Duodenal mucosa (tissue), 2 donors: Measurements from ENCODE around the gene PYDC1.
"Not testable (repeated sequence)": the region's sequence is repeated elsewhere in the genome, so short reads cannot be mapped to it uniquely, and the experiment has no call there.

ENCODE experiments used
- H3K27ac ChIP-seq: one replicate; pipeline ENCODE4 v1.7.0; 2013; ENCODE audit warnings: low read depth, low read length
- H3K27me3 ChIP-seq, 2 donors: one replicate each; pipeline ENCODE4 v1.7.0; 2013; ENCODE audit warnings: low read length in 2 of 2, control low read depth in 1 of 2; ENCODE audit not compliant: insufficient read depth in 2 of 2, control insufficient read depth in 1 of 2
- H3K36me3 ChIP-seq, 2 donors: one replicate each; pipeline ENCODE4 v1.7.0; 2013; ENCODE audit warnings: low read length in 2 of 2, control low read depth in 1 of 2; ENCODE audit not compliant: insufficient read depth in 2 of 2, control insufficient read depth in 1 of 2
- H3K4me1 ChIP-seq, 2 donors: one replicate each; pipeline ENCODE4 v1.7.0; 2013; ENCODE audit warnings: low read length in 2 of 2, control low read depth in 1 of 2; ENCODE audit not compliant: insufficient read depth in 2 of 2, control insufficient read depth in 1 of 2
- H3K4me3 ChIP-seq, 2 donors: one replicate each; pipeline ENCODE4 v1.7.0; 2013; ENCODE audit warnings: low read length in 2 of 2, low read depth in 1 of 2
- H3K9ac ChIP-seq, 2 donors: one replicate each; pipeline ENCODE4 v1.7.0; 2013; ENCODE audit warnings: low read length in 2 of 2, low read depth in 1 of 2
- H3K9me3 ChIP-seq, 2 donors: one replicate each; pipeline ENCODE4 v1.7.0; 2013; ENCODE audit warnings: low read length in 2 of 2, control low read depth in 1 of 2; ENCODE audit not compliant: control insufficient read depth in 1 of 2

The PYDC1 gene

GRCh38 chr16:31179219-31179746, 37.7 kb downstream of the PYDC1 start:
- H3K4me1 ChIP-seq = peaks cover 15 to 32% of the 10 kb centered on the region in 2 donors
- H3K9me3 ChIP-seq = no peaks in the 10 kb centered on the region
- H3K27me3 ChIP-seq = no peaks in the 10 kb centered on the region

GRCh38 chr16:31177136-31177535, 39.8 kb downstream of the PYDC1 start:
- Histone ChIP-seq H3K36me3 (no peaks in the 10 kb centered on the region), H3K9ac (no peak overlapping the region), H3K9me3 (no peaks in the 10 kb centered on the region), H3K27ac (no peak overlapping the region), H3K4me3 (no peak overlapping the region), H3K4me1 (peaks cover 13 to 19% of the 10 kb centered on the region in 2 donors), H3K27me3 (no peaks in the 10 kb centered on the region)

More at GRCh38 chr16:31179219-31179746, 37.7 kb downstream of the PYDC1 start:
- H3K9ac ChIP-seq = peak overlapping the region; percentile 52 to 86
- H3K36me3 ChIP-seq = peaks cover 11 to 18% of the 10 kb centered on the region in 2 donors
- peak overlapping the region; percentile 92 for H3K27ac ChIP-seq
- peak overlapping the region; percentile 72 to 84 for H3K4me3 ChIP-seq

GRCh38 chr16:31170048-31170447, 46.9 kb downstream of the PYDC1 start:
- H3K9me3 ChIP-seq = not testable (repeated sequence)

GRCh38 chr16:31168848-31169247, 48.1 kb downstream of the PYDC1 start:
- Histone ChIP-seq H3K36me3 (no peaks in the 10 kb centered on the region), H3K9ac (no peak overlapping the region), H3K4me3 (no peak overlapping the region), H3K4me1 (peaks cover 0 to 5% of the 10 kb centered on the region in 2 donors), H3K9me3 (no peaks in the 10 kb centered on the region), H3K27ac (no peak overlapping the region), H3K27me3 (no peaks in the 10 kb centered on the region)

More at GRCh38 chr16:31170048-31170447, 46.9 kb downstream of the PYDC1 start:
- not testable (repeated sequence) for H3K27me3 ChIP-seq, H3K36me3 ChIP-seq, H3K4me3 ChIP-seq, H3K9ac ChIP-seq, H3K27ac ChIP-seq, H3K4me1 ChIP-seq

GRCh38 chr16:31167315-31167714, 49.6 kb downstream of the PYDC1 start:
- H3K9ac ChIP-seq = no peak overlapping the region
- no peaks in the 10 kb centered on the region for H3K27me3 ChIP-seq
- H3K27ac ChIP-seq = no peak overlapping the region
- H3K36me3 ChIP-seq = no peaks in the 10 kb centered on the region
- no peaks in the 10 kb centered on the region for H3K9me3 ChIP-seq
- H3K4me1 ChIP-seq = peaks cover 0 to 5% of the 10 kb centered on the region in 2 donors
- H3K4me3 ChIP-seq = no peak overlapping the region
